ENCODE results near the gene FBXO31.

GRCh38 chr16:87426423-87427215 lies 43.0 kb upstream of the FBXO31 start:
- TF ChIP-seq CTCF (IDR thresholded peaks at IDR 0.05) (no peak), EZH2 (IDR thresholded peaks at IDR 0.05; ENCODE audit: borderline replicate concordance, insufficient read depth, low read depth, low read length, poor library complexity, severe bottlenecking) (no peak)
